IPS-20b (cell line): Measurements from ENCODE around the gene CDH13.

Source experiments
- H3K27ac ChIP-seq: one replicate; pipeline ENCODE4 v1.5.1; 2013; ENCODE audit warnings: low read length
- H3K27me3 ChIP-seq: 2 replicates; pipeline ENCODE4 v1.6.1; 2013; ENCODE audit warnings: mild to moderate bottlenecking, low read length, inconsistent platforms; ENCODE audit not compliant: insufficient read depth
- H3K36me3 ChIP-seq: 2 replicates; pipeline ENCODE4 v1.6.1; 2013; ENCODE audit warnings: low read depth, mild to moderate bottlenecking, inconsistent platforms, low read length, moderate library complexity; ENCODE audit not compliant: insufficient read depth
- H3K4me1 ChIP-seq: 2 replicates; pipeline ENCODE4 v1.6.1; 2013; ENCODE audit warnings: mild to moderate bottlenecking, control low read depth, inconsistent platforms, low read length, moderate library complexity; ENCODE audit not compliant: insufficient read depth
- H3K4me3 ChIP-seq: 2 replicates; pipeline ENCODE4 v1.5.1; 2013; ENCODE audit warnings: mild to moderate bottlenecking, low read length, inconsistent platforms
- H3K9ac ChIP-seq: 2 replicates; pipeline ENCODE4 v1.6.1; 2013; ENCODE audit warnings: low read depth, mild to moderate bottlenecking, inconsistent platforms, low read length, moderate library complexity
- H3K9me3 ChIP-seq: 2 replicates; pipeline ENCODE4 v1.6.1; 2013; ENCODE audit warnings: mild to moderate bottlenecking, low read depth, low read length, inconsistent platforms; ENCODE audit not compliant: insufficient read depth

Gene CDH13

DNA sequence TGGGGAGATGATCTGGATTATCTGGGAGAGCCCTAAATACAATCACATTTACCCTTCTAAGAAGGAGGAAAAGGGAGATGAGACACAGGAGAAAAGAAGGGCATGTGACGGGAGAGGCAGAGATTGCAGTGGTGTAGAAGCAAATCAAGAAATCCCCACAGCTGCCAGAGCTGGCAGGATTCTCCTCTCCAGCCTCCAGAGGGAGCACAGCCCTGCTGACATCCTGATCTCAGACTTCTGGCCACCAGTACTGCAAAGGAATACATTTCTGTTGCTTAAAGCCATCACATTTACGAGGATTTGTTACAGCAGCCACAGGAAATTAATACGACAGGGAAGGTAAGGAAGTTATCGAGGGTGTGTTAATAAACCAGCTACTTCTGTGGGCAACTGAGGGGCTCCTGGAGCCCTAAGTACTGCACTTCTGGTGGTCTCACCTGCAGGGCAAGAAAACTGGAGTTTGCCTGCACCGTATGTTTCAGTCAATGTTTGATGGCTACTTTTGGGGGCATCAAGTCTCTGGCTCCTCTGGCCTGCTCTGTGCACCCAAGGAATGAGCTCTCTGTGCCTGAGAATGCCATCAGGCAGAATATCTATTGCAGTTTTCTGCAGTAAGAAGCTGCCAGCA is 22.9 kb upstream of the CDH13 start:
- H3K4me3 ChIP-seq: no peak overlapping the region
- no peaks in the 10 kb centered on the region for H3K36me3 ChIP-seq
- no peak overlapping the region for H3K27ac ChIP-seq
- peaks cover 20% of the 10 kb centered on the region for H3K4me1 ChIP-seq
- H3K27me3 ChIP-seq: no peaks in the 10 kb centered on the region
- peaks cover 9% of the 10 kb centered on the region for H3K9me3 ChIP-seq
- no peak overlapping the region for H3K9ac ChIP-seq

DNA sequence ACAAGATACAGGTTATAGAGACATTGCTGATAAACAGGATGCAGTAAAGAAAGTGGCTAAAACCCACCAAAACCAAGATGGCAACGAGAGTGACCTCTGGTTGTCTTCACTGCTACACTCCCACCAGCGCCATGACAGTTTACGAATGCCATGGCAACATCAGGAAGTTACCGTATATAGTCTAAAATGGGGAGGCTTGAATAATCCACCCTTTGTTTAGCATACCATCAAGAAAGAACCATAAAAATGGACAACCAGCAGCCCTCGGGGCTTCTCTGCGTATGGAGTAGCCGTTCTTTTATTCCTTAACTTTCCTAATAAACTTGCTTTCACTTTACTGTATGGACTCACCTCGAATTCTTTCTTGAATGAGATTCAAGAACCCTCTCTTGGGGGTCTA is 21.7 kb upstream of the CDH13 start:
- Histone ChIP-seq H3K4me1 (peaks cover 20% of the 10 kb centered on the region), H3K4me3 (no peak overlapping the region), H3K9ac (no peak overlapping the region), H3K27me3 (no peaks in the 10 kb centered on the region), H3K36me3 (no peaks in the 10 kb centered on the region), H3K27ac (no peak overlapping the region), H3K9me3 (peaks cover 6% of the 10 kb centered on the region)

DNA sequence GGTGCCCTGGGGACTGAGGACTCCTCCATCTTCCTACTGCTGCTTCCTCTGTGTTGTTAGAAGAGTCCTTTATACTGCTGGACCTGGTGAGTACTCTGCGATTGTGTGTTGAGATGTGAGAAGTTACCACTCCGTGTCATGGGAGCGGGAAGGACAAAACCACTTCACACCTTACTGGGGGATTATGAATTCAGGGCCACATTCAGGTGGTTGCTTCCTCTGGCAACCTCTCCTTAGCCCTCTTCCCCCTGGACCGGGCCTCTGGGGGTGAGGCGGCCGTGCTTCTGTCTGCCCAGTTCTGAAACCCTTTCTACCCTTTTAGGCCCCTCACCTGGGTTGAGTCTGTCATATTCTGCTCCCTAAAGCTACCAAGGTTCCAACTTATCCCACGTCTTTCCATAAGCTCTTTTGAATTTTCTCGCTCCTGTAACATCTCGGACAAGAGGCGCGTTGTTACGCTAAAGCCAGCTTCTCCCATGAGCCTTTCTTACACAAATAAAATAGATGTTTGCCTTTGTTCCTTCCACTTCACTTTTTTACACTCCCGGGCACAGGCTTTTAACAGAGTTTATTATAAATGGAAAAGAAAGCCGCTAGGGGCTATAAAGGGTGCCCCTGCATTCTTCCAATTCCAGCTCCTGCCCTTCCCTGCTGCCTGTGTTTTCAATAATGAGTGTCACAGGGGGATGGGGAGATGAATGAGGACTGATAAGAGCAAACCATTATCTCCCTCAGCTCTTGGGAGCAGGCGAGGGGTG is 20.7 kb upstream of the CDH13 start:
- no peaks in the 10 kb centered on the region for H3K27me3 ChIP-seq
- no peaks in the 10 kb centered on the region for H3K36me3 ChIP-seq
- H3K9me3 ChIP-seq: no peaks in the 10 kb centered on the region; the same call in 1 of the 2 replicates
- H3K27ac ChIP-seq: no peak overlapping the region
- no peak overlapping the region for H3K9ac ChIP-seq
- peaks cover 20% of the 10 kb centered on the region for H3K4me1 ChIP-seq
- 0 out of 2 replicates have a peak overlapping the region, but pooled peaks have one; percentile 9 for H3K4me3 ChIP-seq

DNA sequence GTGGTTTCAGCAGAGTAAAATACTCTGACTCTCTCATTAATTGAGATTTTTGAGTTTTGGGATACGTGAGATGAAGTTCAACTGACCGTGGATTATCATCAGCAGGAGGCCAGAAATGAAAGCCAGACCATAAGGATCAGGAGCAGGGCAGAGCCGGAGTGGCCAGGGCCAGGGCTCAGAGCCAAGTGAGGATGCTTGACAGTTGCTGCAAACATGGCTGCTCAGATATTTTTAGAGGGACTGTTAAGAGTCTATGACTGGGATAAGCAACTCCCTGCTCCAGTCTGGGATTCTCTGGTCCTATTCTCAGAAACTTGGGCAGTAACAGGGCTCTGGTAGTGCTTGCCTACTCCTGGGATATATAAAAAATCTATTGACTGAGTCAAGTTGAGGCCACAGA is 17.6 kb upstream of the CDH13 start:
- peaks cover 14% of the 10 kb centered on the region for H3K4me1 ChIP-seq
- no peaks in the 10 kb centered on the region for H3K9me3 ChIP-seq
- H3K4me3 ChIP-seq: no peak overlapping the region
- H3K9ac ChIP-seq: no peak overlapping the region
- no peaks in the 10 kb centered on the region for H3K36me3 ChIP-seq
- H3K27ac ChIP-seq: no peak overlapping the region
- peaks cover 5% of the 10 kb centered on the region; the same call in 1 of the 2 replicates for H3K27me3 ChIP-seq

DNA sequence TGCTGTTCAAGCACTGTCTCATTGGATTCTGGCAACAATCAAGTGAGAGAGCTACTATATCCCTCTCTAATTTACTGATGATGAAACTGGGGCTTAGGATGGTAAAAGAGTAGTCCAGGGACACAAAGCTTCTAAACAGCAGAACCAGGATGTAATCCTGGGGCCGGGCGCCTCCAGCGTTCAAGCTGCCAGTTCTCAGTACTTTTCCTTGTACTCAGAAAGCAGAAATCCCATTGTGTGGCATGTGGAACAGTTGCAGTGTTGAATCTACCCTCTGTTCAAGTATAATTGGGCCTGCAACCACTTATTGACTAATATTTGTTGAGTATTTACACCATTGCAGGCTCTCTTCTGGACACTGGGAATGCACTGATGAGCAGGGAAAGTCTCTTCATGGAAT is 14.5 kb upstream of the CDH13 start:
- H3K9me3 ChIP-seq: no peaks in the 10 kb centered on the region
- H3K36me3 ChIP-seq: no peaks in the 10 kb centered on the region
- peaks cover 5% of the 10 kb centered on the region; the same call in 1 of the 2 replicates for H3K27me3 ChIP-seq
- H3K4me1 ChIP-seq: no peaks in the 10 kb centered on the region
- no peak overlapping the region for H3K9ac ChIP-seq
- H3K4me3 ChIP-seq: no peak overlapping the region
- no peak overlapping the region for H3K27ac ChIP-seq

DNA sequence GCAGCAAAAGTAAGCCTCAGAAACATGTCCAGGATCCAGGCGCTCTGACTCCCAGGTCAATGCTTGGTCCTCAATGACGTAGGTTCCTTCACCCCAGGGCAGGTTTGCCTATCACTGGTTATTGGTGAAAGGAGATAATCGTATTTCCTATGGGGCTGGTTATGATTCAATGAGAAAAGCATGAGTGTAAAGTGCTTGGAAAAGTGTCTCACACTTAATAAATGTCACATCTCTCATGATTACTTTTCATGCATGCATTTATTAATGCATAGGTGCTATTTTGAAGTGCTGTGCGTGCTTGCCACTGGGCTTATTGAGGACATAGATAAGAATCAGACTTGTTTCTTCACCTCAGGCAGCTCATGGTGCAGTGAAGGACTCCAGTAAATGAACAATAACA is 10.4 kb upstream of the CDH13 start:
- Histone ChIP-seq H3K9me3 (no peaks in the 10 kb centered on the region), H3K4me1 (no peaks in the 10 kb centered on the region), H3K9ac (no peak overlapping the region), H3K4me3 (no peak overlapping the region), H3K27ac (no peak overlapping the region), H3K27me3 (peaks cover 5% of the 10 kb centered on the region; the same call in 1 of the 2 replicates), H3K36me3 (no peaks in the 10 kb centered on the region)

DNA sequence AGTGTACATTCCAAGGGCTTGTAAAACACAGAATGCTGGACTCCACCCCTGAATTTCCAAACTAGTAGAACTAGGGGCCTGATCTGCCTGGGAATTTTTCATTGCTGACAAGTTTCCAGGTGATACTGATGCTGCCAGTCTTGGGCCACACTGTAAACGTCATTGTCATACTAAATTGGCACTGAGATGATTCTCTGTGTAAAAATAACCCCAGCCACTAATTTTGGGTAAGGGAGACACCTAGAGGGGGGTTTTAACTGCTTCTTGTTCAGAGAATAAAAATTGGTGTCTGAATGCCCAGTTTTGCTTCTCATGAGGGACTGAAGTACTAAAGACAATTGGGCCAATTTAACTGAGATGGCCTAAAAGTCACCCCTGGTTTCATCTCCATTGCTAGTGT is 5.0 kb upstream of the CDH13 start:
- Histone ChIP-seq H3K27ac (no peak overlapping the region), H3K36me3 (no peaks in the 10 kb centered on the region), H3K4me3 (no peak overlapping the region), H3K9me3 (no peaks in the 10 kb centered on the region), H3K9ac (no peak overlapping the region), H3K27me3 (peaks cover 28% of the 10 kb centered on the region), H3K4me1 (no peaks in the 10 kb centered on the region)

DNA sequence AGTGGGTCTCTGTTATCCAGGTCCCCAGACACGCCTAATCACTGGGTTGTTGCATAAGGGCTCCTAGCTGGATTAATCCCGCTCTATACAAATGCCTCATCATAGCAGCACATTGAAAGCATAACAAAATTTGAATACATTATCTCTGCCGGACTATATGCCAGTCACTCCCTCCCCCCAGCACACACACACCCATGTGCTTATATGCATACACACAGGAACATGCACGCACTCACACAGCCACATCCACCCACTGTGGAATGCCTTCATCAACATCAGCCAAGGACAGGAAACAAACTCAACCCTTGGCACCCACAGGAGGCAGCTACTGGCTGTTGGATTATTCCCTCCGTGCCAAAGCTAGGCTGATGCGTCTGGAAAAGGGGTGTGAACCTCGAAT is 3.5 kb upstream of the CDH13 start:
- peaks cover 1% of the 10 kb centered on the region; the same call in 1 of the 2 replicates for H3K4me1 ChIP-seq
- H3K36me3 ChIP-seq: no peaks in the 10 kb centered on the region
- no peak overlapping the region for H3K4me3 ChIP-seq
- H3K9ac ChIP-seq: no peak overlapping the region
- peaks cover 43% of the 10 kb centered on the region for H3K27me3 ChIP-seq
- H3K27ac ChIP-seq: no peak overlapping the region
- H3K9me3 ChIP-seq: no peaks in the 10 kb centered on the region

DNA sequence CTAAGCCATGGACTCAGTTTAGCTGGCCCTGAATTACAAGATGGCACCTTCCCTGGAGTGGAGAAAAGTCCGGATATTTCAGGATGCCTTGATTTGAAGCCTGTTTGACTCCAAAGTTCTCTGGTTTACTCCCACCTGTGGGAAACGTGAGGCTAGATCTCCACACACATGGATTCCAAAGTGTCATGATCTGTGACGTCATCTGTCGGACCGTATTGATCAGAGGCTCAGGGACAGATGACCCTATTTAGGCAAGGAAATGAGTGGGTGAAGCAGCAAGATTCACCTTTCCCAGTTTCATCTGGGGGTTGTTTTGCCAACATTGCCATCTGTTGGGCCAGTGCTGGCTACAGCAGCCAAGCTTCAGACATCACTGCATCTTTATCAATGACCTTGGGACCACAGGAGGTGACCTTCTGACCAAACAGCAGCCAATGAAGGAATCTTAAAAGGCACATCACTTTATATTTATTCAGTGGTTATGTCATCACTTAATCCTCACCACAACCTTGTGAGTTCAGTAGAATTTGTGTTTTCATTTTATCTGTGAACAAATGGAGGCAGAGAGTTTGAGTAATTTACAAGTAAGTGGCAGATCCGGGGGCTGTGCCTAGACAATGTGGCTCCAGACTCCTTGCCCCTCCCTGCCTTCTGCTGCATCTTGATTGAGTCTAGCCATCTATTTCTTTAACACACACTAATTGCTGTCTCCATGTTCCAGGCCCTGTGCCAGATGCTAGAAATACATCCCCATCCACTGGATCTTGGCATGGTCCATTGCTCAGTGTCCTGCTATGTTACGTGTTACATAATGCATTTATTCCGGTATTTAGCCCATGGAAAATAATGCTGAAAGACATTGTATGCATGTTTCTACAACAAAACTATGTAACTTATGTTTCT is 1.5 kb upstream of the CDH13 start:
- H3K9me3 ChIP-seq: no peaks in the 10 kb centered on the region
- H3K4me3 ChIP-seq: no peak overlapping the region
- H3K36me3 ChIP-seq: no peaks in the 10 kb centered on the region
- no peak overlapping the region for H3K9ac ChIP-seq
- peaks cover 21% of the 10 kb centered on the region for H3K4me1 ChIP-seq
- no peak overlapping the region for H3K27ac ChIP-seq
- H3K27me3 ChIP-seq: peaks cover 64% of the 10 kb centered on the region

DNA sequence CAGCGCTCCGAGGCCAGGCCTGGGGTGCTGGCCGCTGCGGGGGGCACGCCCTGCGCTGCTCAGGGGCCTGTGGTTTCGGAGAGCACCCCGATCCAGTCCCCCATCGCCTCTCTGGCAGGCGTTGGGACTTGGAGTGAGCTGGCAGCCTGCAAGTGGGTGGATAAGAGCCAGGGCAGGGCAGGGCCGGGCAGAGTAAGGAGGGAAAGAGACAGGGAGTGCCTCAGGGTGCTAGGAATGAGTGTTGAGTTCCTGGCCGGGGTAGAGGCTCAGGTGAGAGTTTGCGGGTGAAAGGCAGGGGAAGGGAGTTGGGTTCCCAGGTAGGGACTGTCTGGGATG is 1.3 kb downstream of the CDH13 start:
- H3K27ac ChIP-seq: no peak overlapping the region
- H3K4me3 ChIP-seq: peak overlapping the region; percentile 64; the same call in 1 of the 2 replicates
- no peaks in the 10 kb centered on the region for H3K36me3 ChIP-seq
- H3K27me3 ChIP-seq: peaks cover 66% of the 10 kb centered on the region
- H3K9ac ChIP-seq: peak overlapping the region; percentile 55; the same call in 1 of the 2 replicates
- H3K9me3 ChIP-seq: no peaks in the 10 kb centered on the region
- peaks cover 24% of the 10 kb centered on the region for H3K4me1 ChIP-seq

DNA sequence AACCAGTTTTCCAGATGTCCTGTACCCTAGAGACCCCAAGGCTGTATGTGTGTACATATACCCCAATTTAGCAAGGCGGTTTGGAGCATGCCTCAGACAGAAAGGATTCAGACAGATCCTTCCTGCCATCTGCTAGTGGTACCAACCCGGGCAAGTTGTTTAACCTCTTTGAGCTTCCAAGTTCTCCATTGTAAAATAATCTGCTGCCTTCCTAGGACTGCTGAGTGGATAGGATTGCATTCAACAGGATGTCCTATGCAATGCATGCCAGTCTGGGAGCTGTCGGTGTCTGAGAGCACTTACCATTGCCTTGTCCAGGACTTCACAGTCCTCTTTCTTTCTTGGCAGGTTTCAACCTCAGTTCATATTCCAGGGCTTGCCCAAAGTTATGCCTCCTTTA is 1.9 kb downstream of the CDH13 start:
- Histone ChIP-seq H3K27me3 (peaks cover 66% of the 10 kb centered on the region), H3K36me3 (no peaks in the 10 kb centered on the region), H3K9me3 (no peaks in the 10 kb centered on the region), H3K4me3 (no peak overlapping the region), H3K9ac (no peak overlapping the region), H3K4me1 (peaks cover 24% of the 10 kb centered on the region), H3K27ac (no peak overlapping the region)
